RWPE1 (cell line): Measurements from ENCODE around the gene TNK2.
A peak's percentile ranks its signal among the peaks of the same experiment; 100 is the strongest.

ENCODE experiments used
- CTCF ChIA-PET: fragments of 350-600 bp; sonication (Branson Sonifier 250); formaldehyde crosslinking; extraction: SDS; loops from one replicate; lab custom pipeline; 2021; lab: Yijun Ruan, JAX
- POLR2A ChIA-PET: fragments of 400-600 bp; formaldehyde crosslinking; extraction: SDS; loops from one replicate; lab custom pipeline; 2020; ENCODE audit warnings: antibody characterized with exemption; ENCODE audit not compliant: low non-redundant PET; lab: Yijun Ruan, JAX
- DNase-seq: peaks from one replicate; pipeline ENCODE4 v3.0.0; 2012; ENCODE audit warnings: low spot score
- H3K27ac ChIP-seq: fragments of 450-650 bp; 2 replicates; pipeline ENCODE4 v1.5.1; 2017
- CTCF ChIP-seq: fragments of 450-650 bp; conservative IDR thresholded peaks from 2 replicates; pipeline ENCODE4 v1.5.1; 2017; ENCODE audit warnings: low read depth, mild to moderate bottlenecking

Gene TNK2

GRCh38 chr3:195877767-195878423, 30.5 kb downstream of the TNK2 start:
- TF ChIP-seq CTCF, result no peak
- DNase-seq, result no peak
- ChIA-PET CTCF (interaction anchor here (1.2 kb wide), 1 partner anchor 14 kb away, joined by 4 read pairs; no protein-coding TSS in a partner anchor), POLR2A (no interaction called here)
- H3K27ac ChIP-seq, result peak overlapping the region; percentile 73

GRCh38 chr3:195877136-195877715, 31.1 kb downstream of the TNK2 start:
- peak overlapping the region; percentile 73 for H3K27ac ChIP-seq
- POLR2A ChIA-PET, result no interaction called here
- CTCF ChIA-PET, result interaction anchor here (1.2 kb wide), 2 partner anchors 15 to 18 kb away, joined by 4 to 5 read pairs; no protein-coding TSS in a partner anchor

GRCh38 chr3:195876297-195877064, 31.9 kb downstream of the TNK2 start:
- ChIA-PET POLR2A (interaction anchor here (0.6 kb wide), 1 partner anchor 16 kb away, joined by 3 read pairs; no protein-coding TSS in a partner anchor), CTCF (interaction anchor here (1.2 kb wide), 1 partner anchor 18 kb away, joined by 5 read pairs; no protein-coding TSS in a partner anchor)
- DNase-seq, result no peak
- H3K27ac ChIP-seq, result peak overlapping the region; percentile 73
- TF ChIP-seq CTCF, result no peak

More at GRCh38 chr3:195877136-195877715, 31.1 kb downstream of the TNK2 start:
- no peak for DNase-seq
- TF ChIP-seq CTCF, result no peak

- POLR2A ChIA-PET, result no interaction called here
- H3K27ac ChIP-seq, result peak overlapping the region; percentile 73
- no peak for TF ChIP-seq CTCF
- DNase-seq, result no peak
- CTCF ChIA-PET, result interaction anchor here (0.6 to 1.2 kb wide), 2 partner anchors 12 to 19 kb away, joined by 3 to 5 read pairs; no protein-coding TSS in a partner anchor
Measured at GRCh38 chr3:195875482-195876236, 32.7 kb downstream of the TNK2 start.

GRCh38 chr3:195873971-195874370, 34.4 kb downstream of the TNK2 start:
- H3K27ac ChIP-seq, result peak overlapping the region; percentile 52
- TF ChIP-seq CTCF, result no peak
- ChIA-PET POLR2A (no interaction called here), CTCF (no interaction called here)
- no peak for DNase-seq
